Left forelimb (tissue), 1 donor: Measurements from ENCODE around the gene GANAB.
"Not testable (repeated sequence)": the region's sequence is repeated elsewhere in the genome, so short reads cannot be mapped to it uniquely, and the experiment has no call there.

Experiments
- DNase-seq: peaks from one replicate; pipeline ENCODE4 v3.0.0-alpha.2; 2018; ENCODE audit warnings: low spot score

GANAB gene

GRCh38 chr11:62621567-62622470 is 24.6 kb downstream of the GANAB start, which contains the start of gene B3GAT3:
TSS of gene B3GAT3 (minus strand) at chr11:62621986. CDS start at chr11:62621947, 39 bp downstream.
- peak; percentile 98 for DNase-seq

GRCh38 chr11:62621027-62621566 is 25.3 kb downstream of the GANAB start:
- no peak for DNase-seq

GRCh38 chr11:62616957-62617356 is 29.5 kb downstream of the GANAB start:
- not testable (repeated sequence) for DNase-seq

GRCh38 chr11:62615521-62615920 is 30.9 kb downstream of the GANAB start:
- DNase-seq = no peak

GRCh38 chr11:62614275-62614674 is 32.1 kb downstream of the GANAB start:
- no peak for DNase-seq

- DNase-seq = no peak
These were observed 33.1 kb downstream of the GANAB start for GRCh38 chr11:62613291-62613778.

- DNase-seq = peak; percentile 93
These were observed 33.8 kb downstream of the GANAB start, which contains the start of the genes EML3 and ROM1 for GRCh38 chr11:62612366-62613290. TSS of gene EML3 (minus strand) at chr11:62612775. CDS start at chr11:62612457, 318 bp downstream. TSS of gene ROM1 (plus strand) at chr11:62613257. CDS start at chr11:62613282, 25 bp downstream.

GRCh38 chr11:62611705-62612365 is 34.6 kb downstream of the GANAB start:
- peak; percentile 79 for DNase-seq

- no peak for DNase-seq
These were observed 35.4 kb downstream of the GANAB start for GRCh38 chr11:62610814-62611704.

GRCh38 chr11:62610403-62610802 is 36.0 kb downstream of the GANAB start:
- DNase-seq = no peak

GRCh38 chr11:62608776-62609175 is 37.6 kb downstream of the GANAB start:
- no peak for DNase-seq

- no peak for DNase-seq
These were observed 38.7 kb downstream of the GANAB start for GRCh38 chr11:62607714-62608113.

GRCh38 chr11:62605902-62606301 is 40.5 kb downstream of the GANAB start:
- no peak for DNase-seq

GRCh38 chr11:62605467-62605866 is 40.9 kb downstream of the GANAB start:
- no peak for DNase-seq

GRCh38 chr11:62604460-62605120 is 41.8 kb downstream of the GANAB start:
- DNase-seq = no peak

GRCh38 chr11:62603776-62604299 is 42.6 kb downstream of the GANAB start:
- DNase-seq = no peak

- no peak for DNase-seq
These were observed 43.4 kb downstream of the GANAB start for GRCh38 chr11:62603072-62603408.

GRCh38 chr11:62602141-62603071 is 44.0 kb downstream of the GANAB start:
- DNase-seq = peak; percentile 88
